ENCODE measurements around the gene PDGFA. TPM values are rescaled to one million over a fixed set of nuclear protein-coding genes. Genes with fewer than 3 reads are reported as not detected.

PDGFA gene
- total and polyA plus RNA-seq, 7 experiments from 2014 or later: 0.16 to 2.6 (median 1.1) TPM; not detected in 3

DNA sequence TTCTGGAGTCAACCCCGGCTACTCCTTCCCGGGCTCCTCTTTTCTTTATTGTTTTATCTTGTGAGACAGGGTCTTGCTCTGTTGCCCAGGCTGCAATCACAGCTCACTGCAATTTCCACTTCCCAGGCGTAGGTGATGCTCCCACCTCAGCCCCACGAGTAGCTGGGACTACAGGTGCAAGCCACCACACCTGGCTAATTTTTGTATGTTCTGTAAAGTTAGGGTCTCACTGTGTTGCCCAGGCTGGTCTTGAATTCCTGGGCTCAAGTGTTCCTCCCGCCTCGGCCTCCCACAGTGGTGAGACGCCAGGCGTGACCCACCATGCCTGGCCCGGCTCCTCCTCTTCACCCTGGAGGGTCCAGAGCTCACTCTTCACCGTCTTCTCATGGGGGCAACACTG lies 15.3 kb upstream of the PDGFA start:
- H3K4me3 Mint-ChIP-seq: no peak overlapping the region
- peak overlapping the region in 1 of 9 donors; percentile 39 for H3K27ac Mint-ChIP-seq
- peaks cover 0 to 6% (median 0%) of the 10 kb centered on the region in 7 donors for H3K4me1 Mint-ChIP-seq
- no peaks in the 10 kb centered on the region for H3K36me3 Mint-ChIP-seq
- H3K27ac ChIP-seq (ENCODE audit: low read depth, low read length): no peak overlapping the region
- no peaks in the 10 kb centered on the region for H3K27me3 ChIP-seq (ENCODE audit: control insufficient read depth in 2 of 2, insufficient read depth in 2 of 2, low read length in 2 of 2)
- H3K9me3 Mint-ChIP-seq: peaks cover 0 to 1% (median 0%) of the 10 kb centered on the region in 11 donors
- peaks cover 0 to 6% (median 0%) of the 10 kb centered on the region in 5 donors for H3K27me3 Mint-ChIP-seq
- intact Hi-C loops (cut with micrococcal nuclease): no loop called here
- H3K4me3 ChIP-seq (ENCODE audit: low read length): no peak overlapping the region
- ChIA-PET CTCF (no interaction called here), POLR2A (no interaction called here)
- no peaks in the 10 kb centered on the region for H3K36me3 ChIP-seq (ENCODE audit: control insufficient read depth in 2 of 3, insufficient read depth in 3 of 3, low read length in 3 of 3)
- no peaks in the 10 kb centered on the region for H3K9me3 ChIP-seq (ENCODE audit: control insufficient read depth in 2 of 3, low read length in 3 of 3)
- no peaks in the 10 kb centered on the region for H3K4me1 ChIP-seq (ENCODE audit: control insufficient read depth in 2 of 2, insufficient read depth in 2 of 2, low read length in 2 of 2)
- no peak for ATAC-seq
- DNase-seq: no peak

DNA sequence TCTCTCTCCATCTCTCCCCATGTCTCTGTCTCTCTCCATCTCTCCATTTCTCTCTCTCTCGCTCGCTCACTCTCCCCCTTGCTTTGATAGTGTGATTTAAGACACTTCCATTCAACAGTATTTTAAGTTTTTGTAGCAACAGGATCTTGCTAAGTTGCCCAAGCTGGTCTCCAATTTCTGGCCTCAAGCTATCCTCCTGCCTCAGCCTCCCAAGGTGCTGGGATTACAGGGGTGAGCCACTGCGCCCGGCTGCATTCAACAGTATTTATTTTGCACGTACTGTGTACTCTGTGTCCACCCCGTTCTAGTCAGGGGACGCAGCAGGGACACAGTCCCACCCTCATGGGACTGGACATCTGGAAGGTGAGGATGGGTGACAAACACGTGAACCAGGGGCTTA lies 14.4 kb upstream of the PDGFA start:
- peaks cover 0 to 1% (median 0%) of the 10 kb centered on the region in 11 donors for H3K9me3 Mint-ChIP-seq
- no peak overlapping the region for H3K27ac Mint-ChIP-seq
- ChIA-PET POLR2A (no interaction called here), CTCF (no interaction called here)
- DNase-seq (no peak), ATAC-seq (no peak)
- H3K4me3 Mint-ChIP-seq: no peak overlapping the region
- intact Hi-C loops (cut with micrococcal nuclease): no loop called here
- H3K4me1 ChIP-seq (ENCODE audit: control insufficient read depth in 2 of 2, insufficient read depth in 2 of 2, low read length in 2 of 2): no peaks in the 10 kb centered on the region
- no peaks in the 10 kb centered on the region for H3K36me3 Mint-ChIP-seq
- peaks cover 0 to 6% (median 0%) of the 10 kb centered on the region in 7 donors for H3K4me1 Mint-ChIP-seq
- no peak overlapping the region for H3K4me3 ChIP-seq (ENCODE audit: low read length)
- H3K27ac ChIP-seq (ENCODE audit: low read depth, low read length): no peak overlapping the region
- H3K36me3 ChIP-seq (ENCODE audit: control insufficient read depth in 2 of 3, insufficient read depth in 3 of 3, low read length in 3 of 3): no peaks in the 10 kb centered on the region
- H3K27me3 ChIP-seq (ENCODE audit: control insufficient read depth in 2 of 2, insufficient read depth in 2 of 2, low read length in 2 of 2): no peaks in the 10 kb centered on the region
- H3K27me3 Mint-ChIP-seq: peaks cover 0 to 6% (median 0%) of the 10 kb centered on the region in 5 donors
- H3K9me3 ChIP-seq (ENCODE audit: control insufficient read depth in 2 of 3, low read length in 3 of 3): no peaks in the 10 kb centered on the region

- DNase-seq: no peak
- Histone ChIP-seq H3K27ac (ENCODE audit: low read depth, low read length) (no peak overlapping the region), H3K4me3 (ENCODE audit: low read length) (no peak overlapping the region), H3K36me3 (ENCODE audit: control insufficient read depth in 2 of 3, insufficient read depth in 3 of 3, low read length in 3 of 3) (no peaks in the 10 kb centered on the region), H3K4me1 (ENCODE audit: control insufficient read depth in 2 of 2, insufficient read depth in 2 of 2, low read length in 2 of 2) (no peaks in the 10 kb centered on the region), H3K9me3 (ENCODE audit: control insufficient read depth in 2 of 3, low read length in 3 of 3) (no peaks in the 10 kb centered on the region), H3K27me3 (ENCODE audit: control insufficient read depth in 2 of 2, insufficient read depth in 2 of 2, low read length in 2 of 2) (no peaks in the 10 kb centered on the region)
- no peaks in the 10 kb centered on the region for H3K36me3 Mint-ChIP-seq
- H3K9me3 Mint-ChIP-seq: peaks cover 0 to 1% (median 0%) of the 10 kb centered on the region in 11 donors
- ChIA-PET POLR2A (no interaction called here), CTCF (no interaction called here)
- intact Hi-C loops (cut with micrococcal nuclease): no loop called here
- peaks cover 0 to 6% (median 0%) of the 10 kb centered on the region in 7 donors for H3K4me1 Mint-ChIP-seq
- peaks cover 0 to 6% (median 0%) of the 10 kb centered on the region in 5 donors for H3K27me3 Mint-ChIP-seq
- no peak overlapping the region for H3K27ac Mint-ChIP-seq
- peak; percentile 8 for ATAC-seq
- no peak overlapping the region for H3K4me3 Mint-ChIP-seq
These were observed 13.6 kb upstream of the PDGFA start for GRCh38 chr7:533266-533665.

GRCh38 chr7:532379-533143 lies 12.9 kb upstream of the PDGFA start:
- H3K27ac ChIP-seq (ENCODE audit: low read depth, low read length): no peak overlapping the region
- ATAC-seq (no peak), DNase-seq (no peak)
- H3K4me3 ChIP-seq (ENCODE audit: low read length): no peak overlapping the region
- Mint-ChIP-seq H3K9me3 (peaks cover 0 to 1% (median 0%) of the 10 kb centered on the region in 11 donors), H3K36me3 (no peaks in the 10 kb centered on the region), H3K4me1 (peaks cover 0 to 6% (median 0%) of the 10 kb centered on the region in 7 donors), H3K27me3 (peaks cover 0 to 6% (median 0%) of the 10 kb centered on the region in 5 donors), H3K27ac (peak overlapping the region in 1 of 9 donors; percentile 32), H3K4me3 (no peak overlapping the region)
- ChIA-PET POLR2A (no interaction called here), CTCF (no interaction called here)
- H3K9me3 ChIP-seq (ENCODE audit: control insufficient read depth in 2 of 3, low read length in 3 of 3): no peaks in the 10 kb centered on the region
- intact Hi-C loops (cut with micrococcal nuclease): no loop called here
- no peaks in the 10 kb centered on the region for H3K27me3 ChIP-seq (ENCODE audit: control insufficient read depth in 2 of 2, insufficient read depth in 2 of 2, low read length in 2 of 2)
- H3K4me1 ChIP-seq (ENCODE audit: control insufficient read depth in 2 of 2, insufficient read depth in 2 of 2, low read length in 2 of 2): no peaks in the 10 kb centered on the region
- H3K36me3 ChIP-seq (ENCODE audit: control insufficient read depth in 2 of 3, insufficient read depth in 3 of 3, low read length in 3 of 3): no peaks in the 10 kb centered on the region

GRCh38 chr7:531777-532176 lies 12.1 kb upstream of the PDGFA start:
- Mint-ChIP-seq H3K27ac (no peak overlapping the region), H3K4me3 (no peak overlapping the region), H3K36me3 (no peaks in the 10 kb centered on the region), H3K27me3 (peaks cover 0 to 6% (median 0%) of the 10 kb centered on the region in 5 donors), H3K9me3 (peaks cover 0 to 1% (median 0%) of the 10 kb centered on the region in 11 donors), H3K4me1 (peaks cover 0 to 6% (median 0%) of the 10 kb centered on the region in 7 donors)
- Histone ChIP-seq H3K36me3 (ENCODE audit: control insufficient read depth in 2 of 3, insufficient read depth in 3 of 3, low read length in 3 of 3) (no peaks in the 10 kb centered on the region), H3K4me3 (ENCODE audit: low read length) (no peak overlapping the region), H3K4me1 (ENCODE audit: control insufficient read depth in 2 of 2, insufficient read depth in 2 of 2, low read length in 2 of 2) (no peaks in the 10 kb centered on the region), H3K27ac (ENCODE audit: low read depth, low read length) (no peak overlapping the region), H3K9me3 (ENCODE audit: control insufficient read depth in 2 of 3, low read length in 3 of 3) (no peaks in the 10 kb centered on the region), H3K27me3 (ENCODE audit: control insufficient read depth in 2 of 2, insufficient read depth in 2 of 2, low read length in 2 of 2) (no peaks in the 10 kb centered on the region)
- DNase-seq (no peak), ATAC-seq (peak; percentile 20)
- POLR2A ChIA-PET: no interaction called here
- CTCF ChIA-PET: no interaction called here
- intact Hi-C loops (cut with micrococcal nuclease): no loop called here

DNA sequence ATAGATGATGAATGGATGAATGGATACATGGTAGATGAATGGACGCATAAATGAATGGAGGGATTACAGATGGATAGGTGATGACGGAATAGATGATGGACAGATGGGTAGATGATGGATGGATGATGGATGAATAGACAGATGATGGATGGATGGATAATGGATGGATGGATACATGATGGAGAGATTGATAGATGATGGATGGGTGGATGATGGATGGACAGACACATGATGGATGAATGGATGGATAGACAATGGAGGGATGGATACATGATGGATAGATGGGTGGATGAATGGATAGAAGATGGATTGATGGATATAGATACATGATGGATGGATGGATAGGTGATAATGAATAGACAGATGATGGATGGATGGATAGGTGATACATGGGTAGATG lies 8.8 kb upstream of the PDGFA start:
- H3K27me3 ChIP-seq (ENCODE audit: control insufficient read depth in 2 of 2, insufficient read depth in 2 of 2, low read length in 2 of 2): no peaks in the 10 kb centered on the region
- CTCF ChIA-PET: no interaction called here
- ATAC-seq: no peak

GRCh38 chr7:527723-528122 lies 8.1 kb upstream of the PDGFA start:
- no peaks in the 10 kb centered on the region for H3K9me3 ChIP-seq (ENCODE audit: control insufficient read depth in 2 of 3, low read length in 3 of 3)
- no peaks in the 10 kb centered on the region for H3K36me3 Mint-ChIP-seq
- CTCF ChIA-PET: no interaction called here
- H3K4me1 ChIP-seq (ENCODE audit: control insufficient read depth in 2 of 2, insufficient read depth in 2 of 2, low read length in 2 of 2): no peaks in the 10 kb centered on the region
- H3K9me3 Mint-ChIP-seq: no peaks in the 10 kb centered on the region
- no peaks in the 10 kb centered on the region for H3K27me3 ChIP-seq (ENCODE audit: control insufficient read depth in 2 of 2, insufficient read depth in 2 of 2, low read length in 2 of 2)
- no peak overlapping the region for H3K27ac Mint-ChIP-seq
- no peak overlapping the region for H3K4me3 Mint-ChIP-seq
- POLR2A ChIA-PET: no interaction called here
- peaks cover 0 to 6% (median 0%) of the 10 kb centered on the region in 7 donors for H3K4me1 Mint-ChIP-seq
- no peak overlapping the region for H3K27ac ChIP-seq (ENCODE audit: low read depth, low read length)
- DNase-seq (no peak), ATAC-seq (no peak)
- intact Hi-C loops (cut with micrococcal nuclease): loop anchor here in 1 of 2 donors (10.0 kb wide), 2 partner anchors 163 to 207 kb away; no protein-coding TSS in a partner anchor
- no peak overlapping the region for H3K4me3 ChIP-seq (ENCODE audit: low read length)
- H3K36me3 ChIP-seq (ENCODE audit: control insufficient read depth in 2 of 3, insufficient read depth in 3 of 3, low read length in 3 of 3): no peaks in the 10 kb centered on the region
- H3K27me3 Mint-ChIP-seq: peaks cover 5 to 27% (median 9%) of the 10 kb centered on the region in 5 donors

More for the DNA sequence above, 8.8 kb upstream of the PDGFA start:
- no peak for DNase-seq
- H3K4me3 ChIP-seq (ENCODE audit: low read length): no peak overlapping the region
- H3K4me1 ChIP-seq (ENCODE audit: control insufficient read depth in 2 of 2, insufficient read depth in 2 of 2, low read length in 2 of 2): no peaks in the 10 kb centered on the region
- POLR2A ChIA-PET: no interaction called here
- no peak overlapping the region for H3K4me3 Mint-ChIP-seq
- H3K9me3 Mint-ChIP-seq: no peaks in the 10 kb centered on the region
- H3K36me3 ChIP-seq (ENCODE audit: control insufficient read depth in 2 of 3, insufficient read depth in 3 of 3, low read length in 3 of 3): no peaks in the 10 kb centered on the region
- H3K4me1 Mint-ChIP-seq: peaks cover 0 to 6% (median 0%) of the 10 kb centered on the region in 7 donors
- H3K27me3 Mint-ChIP-seq: peaks cover 5 to 22% (median 6%) of the 10 kb centered on the region in 5 donors
- no peak overlapping the region for H3K27ac ChIP-seq (ENCODE audit: low read depth, low read length)
- no peaks in the 10 kb centered on the region for H3K9me3 ChIP-seq (ENCODE audit: control insufficient read depth in 2 of 3, low read length in 3 of 3)
- no peaks in the 10 kb centered on the region for H3K36me3 Mint-ChIP-seq
- intact Hi-C loops (cut with micrococcal nuclease): loop anchor here in 1 of 2 donors (10.0 kb wide), 2 partner anchors 164 to 206 kb away; no protein-coding TSS in a partner anchor
- H3K27ac Mint-ChIP-seq: no peak overlapping the region
